NCI-H748 treated with DMSO at 0.1 percent for 48 hours (cell line): Measurements from ENCODE around the gene TAAR2.
"Not testable (repeated sequence)": the region's sequence is repeated elsewhere in the genome, so short reads cannot be mapped to it uniquely, and the experiment has no call there.

Source experiments
- DNase-seq: peaks from one replicate; lab custom pipeline; 2025; lab: John Stamatoyannopoulos, UW

Gene TAAR2

GRCh38 chr6:132624175-132624574 is at the start of gene TAAR2:
TSS of gene TAAR2 (minus strand) at chr6:132624275. CDS start at chr6:132624275, 0 bp downstream.
- DNase-seq: no peak

GRCh38 chr6:132673376-132674094 is 49.5 kb upstream of the TAAR2 start:
- no peak for DNase-seq

GRCh38 chr6:132671295-132671694 is 47.2 kb upstream of the TAAR2 start:
- no peak for DNase-seq

GRCh38 chr6:132669690-132670291 is 45.7 kb upstream of the TAAR2 start:
- DNase-seq: peak; percentile 22

GRCh38 chr6:132666118-132666517 is 42.0 kb upstream of the TAAR2 start:
- no peak for DNase-seq

GRCh38 chr6:132664309-132665034 is 40.4 kb upstream of the TAAR2 start:
- DNase-seq: no peak

GRCh38 chr6:132663661-132664060 is 39.6 kb upstream of the TAAR2 start:
- no peak for DNase-seq

- no peak for DNase-seq
These were observed 37.8 kb upstream of the TAAR2 start for GRCh38 chr6:132661906-132662305.

GRCh38 chr6:132659082-132659481 is 35.0 kb upstream of the TAAR2 start, which contains the start of gene TAAR1:
TSS of gene TAAR1 (minus strand) at chr6:132659182. CDS start at chr6:132646003, 13,179 bp downstream.
- no peak for DNase-seq

GRCh38 chr6:132651062-132651461 is 27.0 kb upstream of the TAAR2 start:
- DNase-seq: no peak

GRCh38 chr6:132650429-132650828 is 26.4 kb upstream of the TAAR2 start:
- no peak for DNase-seq

GRCh38 chr6:132648828-132649227 is 24.8 kb upstream of the TAAR2 start:
- no peak for DNase-seq

GRCh38 chr6:132648356-132648755 is 24.3 kb upstream of the TAAR2 start:
- no peak for DNase-seq

GRCh38 chr6:132643547-132643946 is 19.5 kb upstream of the TAAR2 start:
- no peak for DNase-seq

- not testable (repeated sequence) for DNase-seq
These were observed 13.1 kb upstream of the TAAR2 start for GRCh38 chr6:132637135-132637534.

GRCh38 chr6:132635906-132636305 is 11.8 kb upstream of the TAAR2 start:
- DNase-seq: not testable (repeated sequence)

- DNase-seq: not testable (repeated sequence)
These were observed 11.2 kb upstream of the TAAR2 start for GRCh38 chr6:132635288-132635687.

- DNase-seq: no peak
These were observed 10.7 kb upstream of the TAAR2 start for GRCh38 chr6:132634796-132635195.

- no peak for DNase-seq
These were observed 9.3 kb upstream of the TAAR2 start for GRCh38 chr6:132633362-132633761.

- no peak for DNase-seq
These were observed 799 bp downstream of the TAAR2 start for GRCh38 chr6:132623106-132623845.

GRCh38 chr6:132616677-132617076 is 7.4 kb downstream of the TAAR2 start:
- DNase-seq: no peak

- DNase-seq: no peak
These were observed 9.5 kb downstream of the TAAR2 start for GRCh38 chr6:132614554-132614953.
